BLaER1 treated with 17β-estradiol and CSF1 and Interleukin-3, amounts not matched to agents 10 nM and 100 nM (cell line): ENCODE measurements around the gene MMRN1.

ENCODE experiments used
- H3K27ac ChIP-seq, 11 experiments: shearing (Covaris generic); formaldehyde crosslinking; 2 replicates each; pipeline ENCODE4 v1.8.1; 2022
- H3K27me3 ChIP-seq, 11 experiments: shearing (Covaris generic); formaldehyde crosslinking; 2 replicates each; pipeline ENCODE4 v1.8.1; 2022
- H3K36me3 ChIP-seq, 11 experiments: shearing (Covaris generic); formaldehyde crosslinking; 2 replicates each; pipeline ENCODE4 v1.8.1; 2022
- H3K4me1 ChIP-seq, 10 experiments: shearing (Covaris generic); formaldehyde crosslinking; 2 replicates each; pipeline ENCODE4 v1.8.1; 2022
- H3K4me2 ChIP-seq, 11 experiments: shearing (Covaris generic); formaldehyde crosslinking; 2 replicates each; pipeline ENCODE4 v1.8.1; 2022
- H3K4me3 ChIP-seq, 10 experiments: shearing (Covaris generic); formaldehyde crosslinking; 2 replicates each; pipeline ENCODE4 v1.8.1; 2022
- H3K9ac ChIP-seq, 11 experiments: shearing (Covaris generic); formaldehyde crosslinking; 2 replicates each; pipeline ENCODE4 v1.8.1; 2022
- H3K9me3 ChIP-seq, 11 experiments: shearing (Covaris generic); formaldehyde crosslinking; replicated peaks in 1 of 11; 2 replicates each; pipeline ENCODE4 v1.8.1; 2022
- H4K20me1 ChIP-seq, 11 experiments: shearing (Covaris generic); formaldehyde crosslinking; 2 replicates each; pipeline ENCODE4 v1.8.1; 2022
- Cebpa-rat ChIP-seq, 11 experiments: shearing (Covaris generic); IDR thresholded peaks; 2 replicates each; pipeline ENCODE4 v1.8.1; 2022

The MMRN1 gene

GRCh38 chr4:89939994-89940393 lies 45.3 kb downstream of the MMRN1 start:
- Histone ChIP-seq H3K4me1 (no peaks in the 10 kb centered on the region), H3K27me3 (no peaks in the 10 kb centered on the region), H3K4me3 (no peak overlapping the region), H3K27ac (no peak overlapping the region), H4K20me1 (no peaks in the 10 kb centered on the region), H3K36me3 (no peaks in the 10 kb centered on the region), H3K9ac (no peak overlapping the region), H3K9me3 (no peaks in the 10 kb centered on the region), H3K4me2 (no peak overlapping the region)
- TF ChIP-seq Cebpa-rat (IDR thresholded peaks at IDR 0.05) = no peak

- H3K4me2 ChIP-seq = no peak overlapping the region
- no peaks in the 10 kb centered on the region for H3K36me3 ChIP-seq
- no peaks in the 10 kb centered on the region for H4K20me1 ChIP-seq
- no peak overlapping the region for H3K27ac ChIP-seq
- H3K27me3 ChIP-seq = no peaks in the 10 kb centered on the region
- no peaks in the 10 kb centered on the region for H3K9me3 ChIP-seq
- TF ChIP-seq Cebpa-rat (IDR thresholded peaks at IDR 0.05) = no peak
- no peak overlapping the region for H3K4me3 ChIP-seq
- no peaks in the 10 kb centered on the region for H3K4me1 ChIP-seq
- H3K9ac ChIP-seq = no peak overlapping the region
Measured at GRCh38 chr4:89942811-89943210, 48.2 kb downstream of the MMRN1 start.

DNA sequence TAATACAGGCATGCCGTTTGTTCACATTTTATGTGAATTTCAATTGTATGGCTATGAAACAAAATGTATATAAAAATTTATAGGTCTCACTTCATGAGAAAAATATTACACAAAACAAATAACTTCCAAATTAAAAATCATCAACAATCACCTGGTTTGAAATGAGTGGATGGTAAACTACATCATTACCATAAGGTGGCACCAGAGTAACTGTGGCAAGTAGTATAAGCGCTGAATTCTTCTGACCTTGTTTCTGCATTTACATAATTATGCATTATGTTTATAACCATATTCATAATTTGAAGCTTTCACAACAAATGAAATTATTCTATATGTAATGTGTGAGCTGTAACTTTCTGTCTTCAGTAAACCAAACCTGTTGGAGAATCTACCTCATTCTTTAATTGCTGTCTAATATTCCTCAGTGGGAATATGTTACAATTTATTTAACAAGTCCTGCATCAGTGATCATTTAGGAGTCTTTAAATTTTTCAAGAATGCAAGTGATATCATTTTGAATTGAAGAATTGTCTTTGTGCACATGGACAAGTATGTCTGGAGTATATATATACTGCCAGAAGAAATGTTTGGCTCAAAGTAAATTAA lies 55.2 kb downstream of the MMRN1 start:
- Histone ChIP-seq H3K4me2 (no peak overlapping the region), H3K4me1 (no peaks in the 10 kb centered on the region), H4K20me1 (no peaks in the 10 kb centered on the region), H3K9me3 (no peaks in the 10 kb centered on the region), H3K9ac (no peak overlapping the region), H3K27ac (no peak overlapping the region), H3K36me3 (no peaks in the 10 kb centered on the region), H3K4me3 (no peak overlapping the region), H3K27me3 (no peaks in the 10 kb centered on the region)
- TF ChIP-seq Cebpa-rat (IDR thresholded peaks at IDR 0.05) = no peak

DNA sequence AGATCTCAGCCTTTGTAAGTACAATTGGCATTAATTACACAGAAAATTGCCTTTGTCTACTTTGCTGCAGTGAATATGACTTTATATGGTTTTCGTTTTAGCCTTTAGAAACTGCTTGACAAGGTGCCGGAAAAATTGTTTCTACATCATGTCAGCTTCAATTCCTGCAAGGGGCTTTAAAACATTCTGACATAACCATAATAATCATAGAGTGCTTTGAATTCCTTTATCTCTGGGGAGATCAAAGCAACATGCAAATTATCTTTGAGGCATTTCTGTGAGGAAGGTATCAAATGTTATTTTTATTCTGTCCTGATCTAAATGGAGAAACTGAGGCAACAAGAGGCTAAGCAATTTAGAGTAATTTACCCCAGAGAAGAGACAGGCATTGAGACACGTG lies 57.8 kb downstream of the MMRN1 start:
- H3K4me3 ChIP-seq = no peak overlapping the region
- no peaks in the 10 kb centered on the region for H3K4me1 ChIP-seq
- TF ChIP-seq Cebpa-rat (IDR thresholded peaks at IDR 0.05) = no peak
- H3K27me3 ChIP-seq = no peaks in the 10 kb centered on the region
- H3K9me3 ChIP-seq = no peaks in the 10 kb centered on the region
- no peak overlapping the region for H3K4me2 ChIP-seq
- no peak overlapping the region for H3K27ac ChIP-seq
- no peaks in the 10 kb centered on the region for H3K36me3 ChIP-seq
- H4K20me1 ChIP-seq = no peaks in the 10 kb centered on the region
- no peak overlapping the region for H3K9ac ChIP-seq

DNA sequence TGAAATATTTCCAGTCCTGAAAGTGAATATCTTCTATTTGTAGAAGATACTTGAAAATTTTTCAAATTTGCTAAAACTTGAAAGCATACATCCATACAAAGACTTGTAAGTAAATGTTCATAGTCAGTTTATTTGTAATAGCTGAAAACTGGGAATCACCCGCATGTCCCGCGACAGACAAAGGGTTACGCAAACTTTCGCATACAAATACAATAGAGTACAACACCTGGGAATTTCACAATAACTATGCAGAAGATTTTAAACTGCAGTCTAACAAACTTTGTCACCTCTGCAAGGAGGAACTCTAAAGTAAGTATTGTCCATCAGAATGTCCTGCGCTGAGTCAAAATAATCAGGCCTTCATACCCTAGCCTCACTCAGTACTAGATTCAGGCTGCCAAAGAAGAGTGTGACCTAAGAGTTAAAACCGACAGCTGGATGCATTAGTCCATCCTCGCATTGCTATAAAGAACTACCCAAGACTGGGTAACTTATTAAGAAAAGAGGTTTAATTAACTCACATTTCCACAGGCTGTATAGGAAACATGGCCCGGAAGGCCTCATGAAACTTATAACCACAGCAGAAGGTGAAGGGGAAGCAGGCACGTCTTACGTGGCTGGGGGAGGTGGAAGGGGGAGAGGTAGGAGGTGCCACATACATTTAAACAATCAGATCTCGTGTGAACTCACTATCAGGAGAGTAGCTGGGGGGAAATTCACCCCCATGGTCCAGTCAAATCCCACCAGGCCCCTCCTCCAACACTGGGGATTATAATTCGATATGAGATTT lies 60.4 kb downstream of the MMRN1 start:
- no peak overlapping the region for H3K27ac ChIP-seq
- no peak overlapping the region for H3K9ac ChIP-seq
- TF ChIP-seq Cebpa-rat (IDR thresholded peaks at IDR 0.05) = no peak
- no peak overlapping the region for H3K4me3 ChIP-seq
- H3K9me3 ChIP-seq = no peaks in the 10 kb centered on the region
- H4K20me1 ChIP-seq = no peaks in the 10 kb centered on the region
- no peak overlapping the region for H3K4me2 ChIP-seq
- H3K27me3 ChIP-seq = no peaks in the 10 kb centered on the region
- H3K4me1 ChIP-seq = no peaks in the 10 kb centered on the region
- no peaks in the 10 kb centered on the region for H3K36me3 ChIP-seq

GRCh38 chr4:89957046-89957926 lies 62.6 kb downstream of the MMRN1 start:
- H4K20me1 ChIP-seq = no peaks in the 10 kb centered on the region
- no peaks in the 10 kb centered on the region for H3K4me1 ChIP-seq
- no peaks in the 10 kb centered on the region for H3K36me3 ChIP-seq
- no peaks in the 10 kb centered on the region for H3K27me3 ChIP-seq
- no peak for TF ChIP-seq Cebpa-rat (IDR thresholded peaks at IDR 0.05)
- H3K4me2 ChIP-seq = no peak overlapping the region
- H3K9me3 ChIP-seq = no peaks in the 10 kb centered on the region
- H3K27ac ChIP-seq = no peak overlapping the region
- H3K4me3 ChIP-seq = no peak overlapping the region
- no peak overlapping the region for H3K9ac ChIP-seq

- Histone ChIP-seq H3K9ac (no peak overlapping the region), H3K4me3 (no peak overlapping the region), H3K27me3 (no peaks in the 10 kb centered on the region), H3K9me3 (no peaks in the 10 kb centered on the region), H4K20me1 (no peaks in the 10 kb centered on the region), H3K36me3 (no peaks in the 10 kb centered on the region), H3K27ac (no peak overlapping the region), H3K4me2 (no peak overlapping the region), H3K4me1 (no peaks in the 10 kb centered on the region)
- no peak for TF ChIP-seq Cebpa-rat (IDR thresholded peaks at IDR 0.05)
Measured at GRCh38 chr4:89981789-89982334, 87.2 kb downstream of the MMRN1 start.

DNA sequence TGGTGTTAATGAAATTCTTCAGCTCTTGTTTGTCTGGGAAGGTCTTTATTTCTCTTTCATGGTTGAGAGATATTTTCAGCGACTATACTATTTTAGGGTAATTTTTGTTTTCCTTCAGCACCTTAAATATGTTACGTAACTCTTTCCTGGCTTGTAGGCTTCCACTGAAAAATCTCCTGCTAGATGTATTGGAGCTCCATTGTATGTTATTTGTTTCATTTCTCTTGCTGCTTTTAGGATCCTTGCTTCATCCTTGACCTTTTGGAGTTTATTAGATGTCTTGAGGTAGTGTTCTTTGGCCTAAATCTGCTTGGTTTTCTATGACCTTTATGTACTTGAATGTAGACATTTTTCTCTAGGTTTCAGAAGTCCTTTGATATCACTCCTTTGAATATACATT lies 93.6 kb downstream of the MMRN1 start:
- Histone ChIP-seq H3K9ac (no peak overlapping the region), H4K20me1 (no peaks in the 10 kb centered on the region), H3K4me2 (no peak overlapping the region), H3K27ac (no peak overlapping the region), H3K27me3 (no peaks in the 10 kb centered on the region), H3K4me1 (no peaks in the 10 kb centered on the region), H3K4me3 (no peak overlapping the region), H3K9me3 (no peaks in the 10 kb centered on the region), H3K36me3 (no peaks in the 10 kb centered on the region)
- TF ChIP-seq Cebpa-rat (IDR thresholded peaks at IDR 0.05) = 0 out of 22 replicates have a peak, but pooled peaks of 2 of the 11 experiments have one; percentile 28 to 35

GRCh38 chr4:89992744-89993143 lies 98.1 kb downstream of the MMRN1 start:
- no peaks in the 10 kb centered on the region for H4K20me1 ChIP-seq
- no peaks in the 10 kb centered on the region for H3K9me3 ChIP-seq
- H3K27ac ChIP-seq = no peak overlapping the region
- no peaks in the 10 kb centered on the region for H3K27me3 ChIP-seq
- H3K4me2 ChIP-seq = no peak overlapping the region
- H3K4me3 ChIP-seq = no peak overlapping the region
- no peak for TF ChIP-seq Cebpa-rat (IDR thresholded peaks at IDR 0.05)
- peaks cover 0 to 12% (median 0%) of the 10 kb centered on the region in 10 experiments; a peak in 6 of 20 replicates for H3K4me1 ChIP-seq
- no peak overlapping the region for H3K9ac ChIP-seq
- H3K36me3 ChIP-seq = no peaks in the 10 kb centered on the region
